Endothelial cell of umbilical vein (primary cell): Measurements from ENCODE around the gene SIRPG. TPM values are rescaled to one million over a fixed set of nuclear protein-coding genes. Genes with fewer than 3 reads are reported as not detected.
A peak's percentile ranks its signal among the peaks of the same experiment; 100 is the strongest.

Experiments used
- BruUV-seq: library from RNA; stranded (reverse); fragments of 400-500 nt; replicated peaks from 2 replicates; lab custom pipeline; 2021; lab: Mats Ljungman, UMichigan
- CTCF ChIA-PET: fragments of 300-600, 350-600 bp; sonication (Branson Sonifier 250); formaldehyde crosslinking; loops from one replicate; lab custom pipeline; 2021; ENCODE audit warnings: antibody characterized with exemption, inconsistent platforms; lab: Charles Lee
- POLR2A ChIA-PET: fragments of 300-600, 350-600 bp; sonication (Branson Sonifier 250); formaldehyde crosslinking; loops from one replicate; lab custom pipeline; 2021; ENCODE audit warnings: antibody characterized with exemption, inconsistent platforms; lab: Charles Lee
- DNase-seq: peaks from one replicate; pipeline ENCODE4 v3.0.0-alpha.2; 2011; ENCODE audit warnings: low read depth, low spot score
- FAIRE-seq: peaks from 2 replicates; lab custom pipeline; 2011; peaks lifted over from hg19 to GRCh38; lab: Jason Lieb, UNC
- H2AFZ ChIP-seq: 2 replicates; pipeline ENCODE4 v1.6.0; 2012; ENCODE audit warnings: low read depth, low read length, control low read depth, inconsistent platforms
- H3K27ac ChIP-seq: 2 replicates; pipeline ENCODE4 v1.5.1; 2011; ENCODE audit warnings: low read depth, mild to moderate bottlenecking, control low read depth, low read length, moderate library complexity; ENCODE audit not compliant: insufficient read depth
- H3K27me3 ChIP-seq, 2 experiments: 2 replicates each; pipeline versions ENCODE4 v1.6.0 to v1.6.1; 2011; ENCODE audit warnings: low read length in 2 of 2, mixed read lengths in 1 of 2; ENCODE audit not compliant: control insufficient read depth in 2 of 2, insufficient read depth in 2 of 2
- H3K36me3 ChIP-seq, 2 experiments: 2 replicates in 1 of 2; 3 replicates in 1 of 2; pipeline ENCODE4 v1.5.1; 2011; ENCODE audit warnings: low read length in 2 of 2, mild to moderate bottlenecking in 1 of 2, moderate library complexity in 1 of 2; ENCODE audit not compliant: control insufficient read depth in 2 of 2, insufficient read depth in 2 of 2; ENCODE audit errors: extremely low read depth in 1 of 2
- H3K4me1 ChIP-seq: 3 replicates; pipeline ENCODE4 v1.5.1; 2011; ENCODE audit warnings: mild to moderate bottlenecking, low read length; ENCODE audit not compliant: control insufficient read depth, insufficient read depth; ENCODE audit errors: extremely low read depth
- H3K4me2 ChIP-seq: 2 replicates; pipeline ENCODE4 v1.6.1; 2011; ENCODE audit warnings: low read length, control low read depth, mixed read lengths; ENCODE audit not compliant: insufficient read depth
- H3K4me3 ChIP-seq, 3 experiments: fragments of 200-600 bp in 1 of 3; sonication (generic), shearing (Covaris generic) in 1 of 3; replicated peaks in 1 of 3; 2 replicates each; pipeline ENCODE4 v1.5.1; 2011 to 2016; ENCODE audit warnings: control low read depth in 3 of 3, low read length in 3 of 3, mild to moderate bottlenecking in 2 of 3, inconsistent platforms in 1 of 3, low read depth in 1 of 3, moderate library complexity in 1 of 3; ENCODE audit not compliant: insufficient read depth in 1 of 3
- H3K79me2 ChIP-seq: 2 replicates; pipeline ENCODE4 v1.6.0; 2012; ENCODE audit warnings: low read length, inconsistent platforms; ENCODE audit not compliant: control insufficient read depth, insufficient read depth
- H3K9ac ChIP-seq: replicated peaks from 2 replicates; pipeline ENCODE3; 2011; ENCODE audit warnings: low read length, control low read depth; ENCODE audit not compliant: insufficient read depth; ENCODE audit errors: extremely low read depth
- H3K9me1 ChIP-seq: replicated peaks from 3 replicates; pipeline ENCODE4 v1.6.0; 2011; ENCODE audit warnings: mild to moderate bottlenecking, low read length; ENCODE audit not compliant: control insufficient read depth, insufficient read depth; ENCODE audit errors: extremely low read depth
- H3K9me3 ChIP-seq: replicated peaks from 2 replicates; pipeline ENCODE4 v1.5.1; 2012; ENCODE audit warnings: low read length, inconsistent platforms; ENCODE audit not compliant: control insufficient read depth, insufficient read depth
- H4K20me1 ChIP-seq: replicated peaks from 2 replicates; pipeline ENCODE3; 2011; ENCODE audit warnings: mild to moderate bottlenecking, low read length; ENCODE audit not compliant: control insufficient read depth, insufficient read depth; ENCODE audit errors: extremely low read depth
- EZH2 ChIP-seq: IDR thresholded peaks from 2 replicates; pipeline ENCODE4 v1.6.1; 2012; ENCODE audit warnings: borderline replicate concordance, low read depth, mild to moderate bottlenecking, moderate library complexity, low read length, inconsistent platforms; ENCODE audit not compliant: severe bottlenecking
- FOS ChIP-seq: IDR thresholded peaks from 2 replicates; pipeline ENCODE4 v1.6.1; 2011; ENCODE audit warnings: mild to moderate bottlenecking, low read length, moderate library complexity, borderline replicate concordance; ENCODE audit not compliant: insufficient read depth
- GATA2 ChIP-seq: IDR thresholded peaks from 2 replicates; pipeline ENCODE4 v1.7.0; 2011; ENCODE audit warnings: low read depth, mild to moderate bottlenecking, moderate library complexity, mixed read lengths, low read length; ENCODE audit not compliant: insufficient read length, insufficient read depth
- JUN ChIP-seq: IDR thresholded peaks from 2 replicates; pipeline ENCODE4 v1.6.1; 2011; ENCODE audit warnings: borderline replicate concordance, low read depth; ENCODE audit not compliant: insufficient read length, insufficient read depth
- MYC ChIP-seq: IDR thresholded peaks from one replicate; pipeline ENCODE4 v1.6.1; 2011; ENCODE audit warnings: mild to moderate bottlenecking, low read depth, low read length
- POLR2A ChIP-seq: IDR thresholded peaks from 2 replicates; pipeline ENCODE4 v1.6.1; 2012; ENCODE audit warnings: low read depth, mild to moderate bottlenecking, control low read depth, low read length
- POLR2AphosphoS5 ChIP-seq: IDR thresholded peaks from 2 replicates; pipeline ENCODE4 v1.6.1; 2012; ENCODE audit warnings: low read depth, mild to moderate bottlenecking, control low read depth, low read length, moderate library complexity; ENCODE audit not compliant: insufficient read depth
- dilution Hi-C: fragments of 300-500 bp; cut with MboI; formaldehyde crosslinking; loops from one replicate; pipeline ENCODE4 v1.15.0; 2019; ENCODE audit warnings: low sequenced_read_pairs; ENCODE audit not compliant: extremely low pct_ligation_motif_present
- intact Hi-C: fragments of 100-400 bp; cut with micrococcal nuclease; formaldehyde crosslinking; loops from one replicate; pipeline ENCODE4 v1.10.0; 2022
- polyA plus RNA-seq, 4 experiments: library from polyadenylated mRNA; depleted of rRNA in 3 of 4; stranded (reverse) in 3 of 4; unstranded in 1 of 4; fragments of >200 nt; gene quantifications; 2 replicates each; pipeline versions ENCODE4 v1.2.1 to v1.2.3, GENCODE V29; 2011 to 2012; ENCODE audit warnings: missing spikeins in 1 of 4
- total RNA-seq: library from RNA; stranded (reverse); gene quantifications from 2 replicates; pipeline ENCODE4 v1.2.3, GENCODE V29; 2021
- TF ChIP-seq, protein P1 (sequence below), 2 donors: IDR thresholded peaks; 1 replicate in 1 of 2; 2 replicates in 1 of 2; pipeline ENCODE4 v1.5.1; 2011; ENCODE audit warnings: low read length in 2 of 2, mild to moderate bottlenecking in 2 of 2, moderate library complexity in 2 of 2, control low read depth in 1 of 2, inconsistent platforms in 1 of 2, low read depth in 1 of 2; ENCODE audit not compliant: insufficient read depth in 1 of 2; ENCODE audit errors: extremely low read depth in 1 of 2
- TF ChIP-seq, protein P2 (sequence below): IDR thresholded peaks from 2 replicates; pipeline ENCODE4 v1.6.1; 2011; ENCODE audit not compliant: insufficient read depth, insufficient read length

SIRPG gene
- total and polyA plus RNA-seq, 2 donors (not counting 3 experiments of a cell fraction or from before 2014, with no cell fraction given) = not detected

DNA sequence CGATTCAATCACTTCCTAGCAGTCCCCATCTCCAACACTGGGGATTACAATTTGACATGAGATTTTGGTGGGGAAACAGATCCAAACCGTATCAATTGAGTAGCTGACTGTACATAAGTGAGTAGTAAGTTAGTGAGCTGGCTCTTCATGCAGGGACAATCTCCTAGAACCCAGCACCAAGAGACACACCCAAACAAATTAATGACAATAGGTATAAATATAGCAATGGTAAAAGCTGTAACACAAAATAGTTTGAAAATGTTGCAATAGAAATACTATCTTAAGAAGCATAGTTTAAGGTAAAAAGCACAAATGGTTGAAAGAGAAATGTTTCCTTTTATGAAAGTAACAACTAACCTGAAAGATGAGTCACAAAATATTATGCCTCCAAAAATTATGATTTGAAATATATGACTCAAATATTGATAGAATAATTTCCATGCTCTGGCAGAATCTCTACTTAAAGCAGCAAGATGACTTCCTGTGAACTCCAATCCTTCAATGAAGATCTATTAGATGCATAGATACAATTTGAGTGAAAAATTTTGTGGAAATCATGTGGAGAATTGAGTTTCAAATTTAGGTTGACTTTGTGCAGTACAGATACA is 32.4 kb downstream of the SIRPG start:
- Histone ChIP-seq H3K27ac (no peak overlapping the region), H4K20me1 (no peaks in the 10 kb centered on the region), H3K4me3 (no peak overlapping the region), H2AFZ (peak overlapping the region; percentile 27), H3K27me3 (no peaks in the 10 kb centered on the region), H3K36me3 (no peaks in the 10 kb centered on the region), H3K9me1 (no peaks in the 10 kb centered on the region), H3K4me2 (no peak overlapping the region), H3K79me2 (no peaks in the 10 kb centered on the region), H3K9ac (no peak overlapping the region), H3K4me1 (peaks cover 32% of the 10 kb centered on the region), H3K9me3 (no peaks in the 10 kb centered on the region)
- no peak for FAIRE-seq
- intact Hi-C loops = no loop called here
- dilution Hi-C loops = no loop called here
- BruUV-seq = no TSS peak
- DNase-seq = peak; percentile 2
- ChIA-PET CTCF (interaction anchor here (1.8 kb wide), 1 partner anchor 122 kb away, joined by 8 read pairs; no protein-coding TSS in a partner anchor), POLR2A (no interaction called here)
- TF ChIP-seq POLR2AphosphoS5 (no peak), FOS (no peak), MYC (no peak), EZH2 (no peak), POLR2A (no peak), JUN (no peak), GATA2 (no peak)
- TF ChIP-seq, protein P1, sequence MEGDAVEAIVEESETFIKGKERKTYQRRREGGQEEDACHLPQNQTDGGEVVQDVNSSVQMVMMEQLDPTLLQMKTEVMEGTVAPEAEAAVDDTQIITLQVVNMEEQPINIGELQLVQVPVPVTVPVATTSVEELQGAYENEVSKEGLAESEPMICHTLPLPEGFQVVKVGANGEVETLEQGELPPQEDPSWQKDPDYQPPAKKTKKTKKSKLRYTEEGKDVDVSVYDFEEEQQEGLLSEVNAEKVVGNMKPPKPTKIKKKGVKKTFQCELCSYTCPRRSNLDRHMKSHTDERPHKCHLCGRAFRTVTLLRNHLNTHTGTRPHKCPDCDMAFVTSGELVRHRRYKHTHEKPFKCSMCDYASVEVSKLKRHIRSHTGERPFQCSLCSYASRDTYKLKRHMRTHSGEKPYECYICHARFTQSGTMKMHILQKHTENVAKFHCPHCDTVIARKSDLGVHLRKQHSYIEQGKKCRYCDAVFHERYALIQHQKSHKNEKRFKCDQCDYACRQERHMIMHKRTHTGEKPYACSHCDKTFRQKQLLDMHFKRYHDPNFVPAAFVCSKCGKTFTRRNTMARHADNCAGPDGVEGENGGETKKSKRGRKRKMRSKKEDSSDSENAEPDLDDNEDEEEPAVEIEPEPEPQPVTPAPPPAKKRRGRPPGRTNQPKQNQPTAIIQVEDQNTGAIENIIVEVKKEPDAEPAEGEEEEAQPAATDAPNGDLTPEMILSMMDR (IDR thresholded peaks at IDR 0.05; ENCODE audit: extremely low read depth in 1 of 2, insufficient read depth in 1 of 2, low read depth in 1 of 2, low read length in 2 of 2) = no peak
- TF ChIP-seq, protein P2, sequence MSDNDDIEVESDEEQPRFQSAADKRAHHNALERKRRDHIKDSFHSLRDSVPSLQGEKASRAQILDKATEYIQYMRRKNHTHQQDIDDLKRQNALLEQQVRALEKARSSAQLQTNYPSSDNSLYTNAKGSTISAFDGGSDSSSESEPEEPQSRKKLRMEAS = no peak
